HCT116 (cell line): Measurements from ENCODE around the gene SCGB1D2. TPM values are rescaled to one million over a fixed set of nuclear protein-coding genes. Genes with fewer than 3 reads are reported as not detected.
A peak's percentile ranks its signal among the peaks of the same experiment; 100 is the strongest.

Experiments
- ATAC-seq: fragments of 200-7000 bp; cut with Tn5 transposase; 2 replicates; pipeline ENCODE4 v1.9.1; 2020; ENCODE audit warnings: mild to moderate bottlenecking, moderate library complexity
- BruUV-seq: library from RNA; stranded (reverse); fragments of 400-500 nt; replicated peaks from 2 replicates; lab custom pipeline; 2021; lab: Mats Ljungman, UMichigan
- CTCF ChIA-PET: fragments of 300-600 bp; sonication (Branson Sonifier 250); formaldehyde crosslinking; loops from one replicate; lab custom pipeline; 2021; ENCODE audit warnings: antibody characterized with exemption; lab: Charles Lee
- POLR2A ChIA-PET: fragments of 300-600, 350-600 bp; sonication (Branson Sonifier 250); formaldehyde crosslinking; loops from one replicate; lab custom pipeline; 2021; ENCODE audit warnings: antibody characterized with exemption; lab: Charles Lee
- RAD21 ChIA-PET, 2 experiments: fragments of 300-600 bp; sonication (Branson Sonifier 250); formaldehyde crosslinking; loops; one replicate each; lab custom pipeline; 2023; ENCODE audit warnings: low total read pairs in 2 of 2; ENCODE audit not compliant: uncharacterized antibody in 2 of 2, unreplicated experiment in 2 of 2, low non-redundant PET in 1 of 2; lab: Charles Lee
- DNase-seq: peaks from one replicate; pipeline ENCODE4 v3.0.0-alpha.2; 2010; ENCODE audit warnings: low read depth, low spot score
- H2AFZ ChIP-seq: fragments of 200-600 bp; shearing (Covaris generic), sonication (generic); 2 replicates; pipeline ENCODE4 v1.6.1; 2017; ENCODE audit warnings: low read depth, mixed run types, mixed read lengths, antibody characterized with exemption, low read length; ENCODE audit not compliant: poor library complexity, severe bottlenecking
- H3K27ac ChIP-seq: 2 replicates; pipeline ENCODE4 v1.5.1; 2012; ENCODE audit warnings: low read depth, low read length
- H3K27me3 ChIP-seq: fragments of 200-600 bp; sonication (generic); 2 replicates; pipeline ENCODE4 v1.6.1; 2016; ENCODE audit warnings: mixed run types, low read length, mixed read lengths; ENCODE audit not compliant: insufficient read depth
- H3K36me3 ChIP-seq, 2 experiments: fragments of 200-500 bp in 1 of 2; fragments of 200-600 bp in 1 of 2; sonication (Bioruptor generic) in 1 of 2; sonication (generic) in 1 of 2; 2 replicates each; pipeline versions ENCODE4 v1.5.1 to v1.6.1; 2014 to 2016; ENCODE audit warnings: low read length in 2 of 2, inconsistent platforms in 1 of 2, mixed read lengths in 1 of 2, mixed run types in 1 of 2; ENCODE audit not compliant: insufficient read depth in 2 of 2, control insufficient read depth in 1 of 2
- H3K4me1 ChIP-seq, 2 experiments: fragments of 200-600 bp in 1 of 2; sonication (generic) in 1 of 2; 2 replicates each; pipeline versions ENCODE4 v1.5.1 to v1.6.1; 2012 to 2017; ENCODE audit warnings: low read length in 2 of 2, inconsistent platforms in 1 of 2, mild to moderate bottlenecking in 1 of 2, mixed read lengths in 1 of 2, mixed run types in 1 of 2, moderate library complexity in 1 of 2; ENCODE audit not compliant: insufficient read depth in 2 of 2, control insufficient read depth in 1 of 2
- H3K4me2 ChIP-seq: fragments of 200-600 bp; sonication (generic); 2 replicates; pipeline ENCODE4 v1.6.1; 2017; ENCODE audit warnings: mixed run types, low read length, mixed read lengths
- H3K4me3 ChIP-seq, 2 experiments: fragments of 200-600 bp in 1 of 2; sonication (generic) in 1 of 2; replicated peaks in 1 of 2; 2 replicates each; pipeline ENCODE4 v1.5.1; 2011 to 2016; ENCODE audit warnings: low read length in 2 of 2, control low read depth in 1 of 2, low read depth in 1 of 2, mild to moderate bottlenecking in 1 of 2, mixed read lengths in 1 of 2, mixed run types in 1 of 2
- H3K79me2 ChIP-seq: fragments of 200-600 bp; sonication (generic); 2 replicates; pipeline ENCODE4 v1.6.1; 2017; ENCODE audit warnings: mild to moderate bottlenecking, mixed run types, low read length, moderate library complexity, mixed read lengths; ENCODE audit not compliant: insufficient read depth
- H3K9ac ChIP-seq: fragments of 200-600 bp; sonication (generic); 2 replicates; pipeline ENCODE4 v1.6.1; 2016; ENCODE audit warnings: low read length, mixed read lengths
- H3K9me2 ChIP-seq: fragments of 200-600 bp; sonication (generic), shearing (Covaris generic); 2 replicates; pipeline ENCODE4 v1.6.1; 2017; ENCODE audit warnings: mixed run types, mild to moderate bottlenecking, moderate library complexity; ENCODE audit not compliant: insufficient read depth
- H3K9me3 ChIP-seq, 2 experiments: fragments of 200-500 bp in 1 of 2; fragments of 200-600 bp in 1 of 2; sonication (Bioruptor generic) in 1 of 2; sonication (generic) in 1 of 2; 2 replicates each; pipeline ENCODE4 v1.6.1; 2014 to 2017; ENCODE audit warnings: low read length in 2 of 2, mixed read lengths in 2 of 2, inconsistent platforms in 1 of 2, low read depth in 1 of 2, mild to moderate bottlenecking in 1 of 2, mixed run types in 1 of 2, moderate library complexity in 1 of 2; ENCODE audit not compliant: control insufficient read depth in 1 of 2, insufficient read depth in 1 of 2
- H4K20me1 ChIP-seq: fragments of 200-600 bp; sonication (generic), shearing (Covaris generic); 2 replicates; pipeline ENCODE4 v1.6.1; 2017; ENCODE audit warnings: mixed run types, mild to moderate bottlenecking, moderate library complexity; ENCODE audit not compliant: insufficient read depth
- CTCF ChIP-seq, 3 experiments: fragments of 200-600 bp in 1 of 3; sonication (generic) in 1 of 3; IDR thresholded peaks in 2 of 3; conservative IDR thresholded peaks in 1 of 3; 2 replicates each; pipeline ENCODE4 v1.5.1; 2012 to 2017; ENCODE audit warnings: low read depth in 2 of 3, low read length in 2 of 3, antibody characterized with exemption in 1 of 3, borderline replicate concordance in 1 of 3, control low read depth in 1 of 3, mild to moderate bottlenecking in 1 of 3, mixed read lengths in 1 of 3, mixed run types in 1 of 3, moderate library complexity in 1 of 3; ENCODE audit not compliant: insufficient read depth in 1 of 3
- POLR2A ChIP-seq: IDR thresholded peaks from 2 replicates; pipeline ENCODE4 v1.7.0; 2011; ENCODE audit warnings: borderline replicate concordance; ENCODE audit not compliant: insufficient read depth, insufficient read length; ENCODE audit errors: extremely low read depth
- RAD21 ChIP-seq: IDR thresholded peaks from 2 replicates; pipeline ENCODE4 v1.6.1; 2012; ENCODE audit warnings: low read depth, mild to moderate bottlenecking
- REST ChIP-seq: IDR thresholded peaks from 2 replicates; pipeline ENCODE4 v1.6.1; 2012; ENCODE audit warnings: low read depth
- intact Hi-C: fragments of 100-400 bp; cut with micrococcal nuclease; formaldehyde crosslinking; loops from 2 replicates; pipeline ENCODE4 v1.10.0; 2022
- total RNA-seq: library from RNA; stranded (reverse); gene quantifications from one replicate; pipeline ENCODE4 v1.2.1, GENCODE V29; 2021; ENCODE audit not compliant: unreplicated experiment

SCGB1D2 gene
- total RNA-seq, 1 experiment from 2014 or later = not detected

- no peak for DNase-seq
- intact Hi-C loops = no loop called here
Measured at GRCh38 chr11:62245271-62245753, 3.3 kb downstream of the SCGB1D2 start.

More at GRCh38 chr11:62245271-62245753, 3.3 kb downstream of the SCGB1D2 start:
- BruUV-seq = no TSS peak
- Histone ChIP-seq H3K27me3 (no peaks in the 10 kb centered on the region), H3K4me2 (no peak overlapping the region), H3K9me3 (no peaks in the 10 kb centered on the region; a peak in 1 of 4 replicates), H3K9ac (no peak overlapping the region), H3K36me3 (no peaks in the 10 kb centered on the region), H3K79me2 (no peaks in the 10 kb centered on the region), H3K4me3 (no peak overlapping the region), H4K20me1 (no peaks in the 10 kb centered on the region), H3K9me2 (no peaks in the 10 kb centered on the region), H3K4me1 (peaks cover 3 to 8% of the 10 kb centered on the region in 2 experiments; a peak in 2 of 4 replicates), H2AFZ (no peak overlapping the region), H3K27ac (no peak overlapping the region)
- TF ChIP-seq POLR2A (no peak), REST (peak; percentile 74), RAD21 (peak; percentile 52), CTCF (IDR thresholded peaks at IDR 0.05 in 2 of 3, conservative IDR thresholded peaks at IDR 0.05 in 1 of 3; ENCODE audit: borderline replicate concordance in 1 of 3, insufficient read depth in 1 of 3, low read depth in 2 of 3, low read length in 2 of 3) (peak; percentile 41 to 50 (median 50); a peak in 5 of 6 replicates)
- ChIA-PET RAD21 (no interaction called here), CTCF (no interaction called here), POLR2A (no interaction called here)
- peak; percentile 76 for ATAC-seq
